Duodenal mucosa (tissue), 2 donors: Measurements from ENCODE around the gene NPHS1.

ENCODE experiments used
- H3K27ac ChIP-seq: one replicate; pipeline ENCODE4 v1.7.0; 2013; ENCODE audit warnings: low read depth, low read length
- H3K27me3 ChIP-seq, 2 donors: one replicate each; pipeline ENCODE4 v1.7.0; 2013; ENCODE audit warnings: low read length in 2 of 2, control low read depth in 1 of 2; ENCODE audit not compliant: insufficient read depth in 2 of 2, control insufficient read depth in 1 of 2
- H3K36me3 ChIP-seq, 2 donors: one replicate each; pipeline ENCODE4 v1.7.0; 2013; ENCODE audit warnings: low read length in 2 of 2, control low read depth in 1 of 2; ENCODE audit not compliant: insufficient read depth in 2 of 2, control insufficient read depth in 1 of 2
- H3K4me1 ChIP-seq, 2 donors: one replicate each; pipeline ENCODE4 v1.7.0; 2013; ENCODE audit warnings: low read length in 2 of 2, control low read depth in 1 of 2; ENCODE audit not compliant: insufficient read depth in 2 of 2, control insufficient read depth in 1 of 2
- H3K4me3 ChIP-seq, 2 donors: one replicate each; pipeline ENCODE4 v1.7.0; 2013; ENCODE audit warnings: low read length in 2 of 2, low read depth in 1 of 2
- H3K9ac ChIP-seq, 2 donors: one replicate each; pipeline ENCODE4 v1.7.0; 2013; ENCODE audit warnings: low read length in 2 of 2, low read depth in 1 of 2
- H3K9me3 ChIP-seq, 2 donors: one replicate each; pipeline ENCODE4 v1.7.0; 2013; ENCODE audit warnings: low read length in 2 of 2, control low read depth in 1 of 2; ENCODE audit not compliant: control insufficient read depth in 1 of 2

Gene NPHS1

DNA sequence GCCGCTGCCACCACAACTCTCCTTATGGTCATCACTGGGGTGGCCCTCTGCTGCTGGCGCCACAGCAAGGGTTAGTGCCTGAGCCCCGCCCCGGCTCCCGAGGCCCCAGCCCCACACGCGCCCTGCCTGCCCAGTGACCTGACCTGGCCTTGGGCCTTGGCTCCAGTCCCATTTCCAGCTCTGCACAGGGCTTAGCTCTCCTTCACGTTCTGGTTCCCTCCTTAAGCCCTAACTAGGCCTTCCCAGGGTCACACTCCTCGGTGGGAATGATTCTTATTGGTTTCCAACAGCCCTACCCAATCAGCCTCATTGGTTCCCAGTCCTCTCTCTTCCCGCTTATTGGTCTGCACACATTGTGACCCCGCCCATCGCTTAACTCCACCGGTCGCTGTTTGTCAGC is 10.2 kb upstream of the NPHS1 start:
- H3K36me3 ChIP-seq, result no peaks in the 10 kb centered on the region
- no peak overlapping the region for H3K27ac ChIP-seq
- peaks cover 21 to 29% of the 10 kb centered on the region in 2 donors for H3K27me3 ChIP-seq

DNA sequence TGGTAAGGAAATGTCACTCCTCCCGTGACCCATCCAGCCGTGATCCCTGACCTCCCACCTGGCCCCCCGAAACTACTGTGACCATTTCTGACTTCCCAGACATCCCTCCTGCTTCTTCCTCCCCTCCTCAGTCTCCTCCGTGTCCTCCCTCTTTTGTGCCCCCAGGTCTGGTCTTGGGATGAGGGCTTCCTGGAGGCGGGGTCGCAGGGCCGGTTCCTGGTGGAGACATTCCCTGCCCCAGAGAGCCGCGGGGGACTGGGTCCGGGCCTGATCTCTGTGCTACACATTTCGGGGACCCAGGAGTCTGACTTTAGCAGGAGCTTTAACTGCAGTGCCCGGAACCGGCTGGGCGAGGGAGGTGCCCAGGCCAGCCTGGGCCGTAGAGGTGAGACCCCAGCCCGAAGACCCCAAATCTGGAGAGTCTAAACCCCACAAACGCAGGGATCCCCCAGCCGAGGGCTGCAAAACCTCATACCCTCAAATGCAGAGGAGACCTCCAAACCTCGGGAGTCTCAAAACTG is 9.4 kb upstream of the NPHS1 start:
- H3K4me3 ChIP-seq, result no peak overlapping the region
- no peaks in the 10 kb centered on the region for H3K4me1 ChIP-seq
- H3K9me3 ChIP-seq, result no peaks in the 10 kb centered on the region
- no peak overlapping the region for H3K9ac ChIP-seq
- no peaks in the 10 kb centered on the region for H3K36me3 ChIP-seq
- H3K27ac ChIP-seq, result no peak overlapping the region
- H3K27me3 ChIP-seq, result peaks cover 25 to 28% of the 10 kb centered on the region in 2 donors

More for the DNA sequence above, 10.2 kb upstream of the NPHS1 start:
- H3K4me3 ChIP-seq, result no peak overlapping the region
- H3K4me1 ChIP-seq, result no peaks in the 10 kb centered on the region
- H3K9me3 ChIP-seq, result no peaks in the 10 kb centered on the region
- no peak overlapping the region for H3K9ac ChIP-seq

DNA sequence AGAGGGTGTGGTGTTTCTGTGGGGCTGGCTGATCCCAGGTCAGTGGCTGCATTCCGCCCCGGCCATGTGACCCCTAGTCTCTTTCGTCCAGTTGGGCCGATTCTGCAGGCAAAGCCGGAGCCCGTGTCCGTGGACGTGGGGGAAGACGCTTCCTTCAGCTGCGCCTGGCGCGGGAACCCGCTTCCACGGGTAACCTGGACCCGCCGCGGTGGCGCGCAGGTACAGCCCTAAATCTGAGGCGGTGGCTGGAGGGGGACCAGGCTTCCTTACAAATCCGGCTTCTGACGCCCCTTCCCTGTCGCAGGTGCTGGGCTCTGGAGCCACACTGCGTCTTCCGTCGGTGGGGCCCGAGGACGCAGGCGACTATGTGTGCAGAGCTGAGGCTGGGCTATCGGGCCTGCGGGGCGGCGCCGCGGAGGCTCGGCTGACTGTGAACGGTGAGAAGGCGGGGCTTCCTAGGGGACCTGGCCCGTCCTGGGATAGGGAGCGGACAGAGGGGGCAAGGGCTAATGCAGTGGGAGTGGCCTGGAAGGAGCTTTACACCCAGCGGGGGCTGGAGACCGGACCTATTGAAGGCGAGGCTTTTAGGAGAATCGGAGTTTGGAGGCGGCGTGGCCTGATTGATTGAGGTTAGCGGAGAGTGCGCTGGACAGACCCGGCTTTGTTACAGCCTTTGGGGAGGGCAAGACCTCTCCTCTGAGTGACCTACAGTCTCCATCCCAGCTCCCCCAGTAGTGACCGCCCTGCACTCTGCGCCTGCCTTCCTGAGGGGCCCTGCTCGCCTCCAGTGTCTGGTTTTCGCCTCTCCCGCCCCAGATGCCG is 8.7 kb upstream of the NPHS1 start:
- peaks cover 0 to 4% of the 10 kb centered on the region in 2 donors for H3K4me1 ChIP-seq
- H3K27ac ChIP-seq, result no peak overlapping the region
- peaks cover 32 to 34% of the 10 kb centered on the region in 2 donors for H3K27me3 ChIP-seq
- H3K9ac ChIP-seq, result no peak overlapping the region
- no peaks in the 10 kb centered on the region for H3K9me3 ChIP-seq
- H3K4me3 ChIP-seq, result no peak overlapping the region
- H3K36me3 ChIP-seq, result no peaks in the 10 kb centered on the region

DNA sequence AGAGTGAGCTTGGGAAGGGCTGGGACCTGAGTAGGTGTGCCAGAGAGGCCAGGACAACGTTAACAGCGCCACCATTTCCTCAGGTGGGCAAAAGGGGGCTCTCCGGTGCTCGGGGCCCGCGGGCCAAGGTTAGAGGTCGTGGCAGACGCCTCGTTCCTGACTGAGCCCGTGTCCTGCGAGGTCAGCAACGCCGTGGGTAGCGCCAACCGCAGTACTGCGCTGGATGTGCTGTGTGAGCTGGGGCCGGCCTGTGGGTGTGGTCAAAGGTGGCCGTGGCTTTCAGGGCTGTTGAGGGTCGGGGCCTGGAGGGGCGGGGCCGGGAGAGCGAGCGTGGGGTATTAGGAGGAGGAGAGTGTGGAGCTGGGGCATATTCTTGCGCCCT is 8.1 kb upstream of the NPHS1 start:
- Histone ChIP-seq H3K9ac (no peak overlapping the region), H3K27ac (no peak overlapping the region), H3K4me1 (peaks cover 0 to 4% of the 10 kb centered on the region in 2 donors), H3K36me3 (no peaks in the 10 kb centered on the region), H3K4me3 (no peak overlapping the region), H3K9me3 (no peaks in the 10 kb centered on the region), H3K27me3 (peaks cover 37 to 38% of the 10 kb centered on the region in 2 donors)

DNA sequence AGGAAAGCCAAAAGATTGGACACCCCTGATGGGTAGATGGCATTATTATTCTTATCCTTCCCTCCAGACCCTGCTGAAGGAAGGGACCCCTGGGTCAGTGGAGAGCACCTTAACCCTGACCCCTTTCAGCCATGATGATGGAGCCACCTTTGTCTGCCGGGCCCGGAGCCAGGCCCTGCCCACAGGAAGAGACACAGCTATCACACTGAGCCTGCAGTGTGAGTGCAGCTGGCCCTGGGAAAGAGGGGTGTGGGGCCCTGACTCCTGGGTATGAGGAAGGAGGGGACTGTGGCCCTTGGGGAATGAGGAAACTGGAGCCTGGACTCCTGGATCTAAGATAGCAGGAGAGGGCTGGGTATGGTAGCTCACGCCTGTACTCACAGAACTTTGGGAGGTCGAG is 7.1 kb upstream of the NPHS1 start:
- H3K9me3 ChIP-seq, result no peaks in the 10 kb centered on the region
- peaks cover 0 to 4% of the 10 kb centered on the region in 2 donors for H3K4me1 ChIP-seq
- H3K27me3 ChIP-seq, result peaks cover 39 to 46% of the 10 kb centered on the region in 2 donors
- no peak overlapping the region for H3K4me3 ChIP-seq
- H3K27ac ChIP-seq, result no peak overlapping the region
- H3K36me3 ChIP-seq, result no peaks in the 10 kb centered on the region
- no peak overlapping the region for H3K9ac ChIP-seq

DNA sequence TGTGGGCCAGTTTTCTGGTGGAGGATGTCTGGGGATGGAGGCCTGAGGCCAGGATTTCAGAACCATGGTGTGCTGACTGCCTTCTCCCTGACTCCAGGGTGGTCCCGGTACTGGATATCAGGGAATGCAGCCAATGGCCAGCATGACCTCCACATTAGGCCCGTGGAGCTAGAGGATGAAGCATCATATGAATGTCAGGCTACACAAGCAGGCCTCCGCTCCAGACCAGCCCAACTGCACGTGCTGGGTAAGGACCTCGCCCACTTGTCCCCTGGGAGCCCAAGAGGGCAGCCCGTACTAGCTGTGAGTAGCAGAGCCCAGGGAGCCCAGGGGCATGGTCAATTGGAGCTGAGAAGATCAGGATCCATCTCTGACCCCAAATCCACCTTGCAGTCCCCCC is 6.0 kb upstream of the NPHS1 start:
- peaks cover 39 to 46% of the 10 kb centered on the region in 2 donors for H3K27me3 ChIP-seq
- H3K4me1 ChIP-seq, result peaks cover 0 to 4% of the 10 kb centered on the region in 2 donors
- no peak overlapping the region for H3K27ac ChIP-seq
- H3K4me3 ChIP-seq, result no peak overlapping the region
- H3K36me3 ChIP-seq, result no peaks in the 10 kb centered on the region
- H3K9ac ChIP-seq, result no peak overlapping the region
- no peaks in the 10 kb centered on the region for H3K9me3 ChIP-seq

DNA sequence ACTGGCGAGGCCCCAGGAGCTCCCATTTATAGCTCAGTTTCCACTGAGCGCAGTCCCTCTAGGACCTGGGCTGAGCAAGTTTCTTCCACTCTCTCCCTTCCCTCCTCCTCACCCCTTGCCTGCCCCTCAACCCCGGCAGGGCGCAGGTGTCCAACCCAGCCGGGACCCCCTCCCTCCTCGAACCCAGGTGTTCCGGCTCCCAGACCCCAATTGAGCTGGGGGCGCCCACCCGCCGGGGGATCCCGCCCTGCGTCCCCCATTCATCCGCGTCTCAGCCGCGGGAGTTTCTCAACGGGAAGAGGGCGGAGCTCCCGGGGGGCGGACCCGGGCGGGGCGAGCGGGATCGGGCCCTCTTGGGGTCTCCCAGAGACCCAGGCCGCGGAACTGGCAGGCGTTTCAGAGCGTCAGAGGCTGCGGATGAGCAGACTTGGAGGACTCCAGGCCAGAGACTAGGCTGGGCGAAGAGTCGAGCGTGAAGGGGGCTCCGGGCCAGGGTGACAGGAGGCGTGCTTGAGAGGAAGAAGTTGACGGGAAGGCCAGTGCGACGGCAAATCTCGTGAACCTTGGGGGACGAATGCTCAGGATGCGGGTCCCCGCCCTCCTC is 4.3 kb upstream of the NPHS1 start, which contains the start of gene KIRREL2:
Gene KIRREL2, plus strand, starts transcription at position 366 of the 604 bp plus-strand sequence. Its CDS starts 209 bp downstream, at position 575.
- no peaks in the 10 kb centered on the region for H3K9me3 ChIP-seq
- H3K27me3 ChIP-seq, result peaks cover 39 to 42% of the 10 kb centered on the region in 2 donors
- H3K4me1 ChIP-seq, result peaks cover 0 to 4% of the 10 kb centered on the region in 2 donors
- peak within 1 kb of the TSS; percentile 56 to 66 for H3K4me3 ChIP-seq
- no peaks in the 10 kb centered on the region for H3K36me3 ChIP-seq
- H3K27ac ChIP-seq, result no peak within 1 kb of the TSS
- peak within 1 kb of the TSS in 1 of 2 donors; percentile 18 for H3K9ac ChIP-seq

DNA sequence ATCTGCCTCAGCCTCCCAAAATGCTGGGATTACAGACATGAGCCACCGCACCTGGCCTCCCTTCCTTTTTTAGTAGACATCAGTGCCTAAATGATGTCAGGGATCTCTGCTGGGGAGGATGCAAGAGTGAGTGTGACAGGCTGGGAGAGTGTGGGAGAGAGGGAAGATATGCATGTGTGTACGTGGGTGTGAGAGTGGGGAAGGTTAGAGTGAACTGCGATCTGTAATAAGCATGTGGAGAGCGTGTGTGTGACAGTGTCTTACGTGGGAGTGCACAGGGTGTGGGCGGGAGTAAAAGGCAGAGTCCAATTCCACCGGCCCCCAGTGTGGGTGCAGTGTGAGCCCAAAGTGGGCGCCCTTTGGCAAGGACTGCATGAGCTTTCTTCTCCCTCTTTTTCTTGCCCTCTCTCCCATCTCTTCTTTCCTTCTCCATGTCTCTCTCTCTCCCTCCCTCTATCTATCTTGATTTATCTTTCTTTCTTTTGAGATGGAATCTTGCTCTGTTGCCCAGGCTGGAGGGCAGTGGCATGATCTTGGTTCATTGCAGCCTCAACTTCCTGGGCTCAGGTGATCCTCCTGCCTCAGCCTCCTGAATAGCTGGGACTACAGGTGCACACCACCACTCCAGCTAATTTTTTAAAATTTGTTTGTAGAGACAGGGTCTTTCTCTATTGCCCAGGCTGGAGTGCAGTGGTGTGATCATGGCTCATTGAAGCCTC is 893 bp upstream of the NPHS1 start:
- H3K27me3 ChIP-seq, result peaks cover 30 to 31% of the 10 kb centered on the region in 2 donors
- no peak overlapping the region for H3K9ac ChIP-seq
- no peaks in the 10 kb centered on the region for H3K9me3 ChIP-seq
- H3K4me1 ChIP-seq, result peaks cover 0 to 4% of the 10 kb centered on the region in 2 donors
- no peaks in the 10 kb centered on the region for H3K36me3 ChIP-seq
- H3K27ac ChIP-seq, result no peak overlapping the region
- no peak overlapping the region for H3K4me3 ChIP-seq

DNA sequence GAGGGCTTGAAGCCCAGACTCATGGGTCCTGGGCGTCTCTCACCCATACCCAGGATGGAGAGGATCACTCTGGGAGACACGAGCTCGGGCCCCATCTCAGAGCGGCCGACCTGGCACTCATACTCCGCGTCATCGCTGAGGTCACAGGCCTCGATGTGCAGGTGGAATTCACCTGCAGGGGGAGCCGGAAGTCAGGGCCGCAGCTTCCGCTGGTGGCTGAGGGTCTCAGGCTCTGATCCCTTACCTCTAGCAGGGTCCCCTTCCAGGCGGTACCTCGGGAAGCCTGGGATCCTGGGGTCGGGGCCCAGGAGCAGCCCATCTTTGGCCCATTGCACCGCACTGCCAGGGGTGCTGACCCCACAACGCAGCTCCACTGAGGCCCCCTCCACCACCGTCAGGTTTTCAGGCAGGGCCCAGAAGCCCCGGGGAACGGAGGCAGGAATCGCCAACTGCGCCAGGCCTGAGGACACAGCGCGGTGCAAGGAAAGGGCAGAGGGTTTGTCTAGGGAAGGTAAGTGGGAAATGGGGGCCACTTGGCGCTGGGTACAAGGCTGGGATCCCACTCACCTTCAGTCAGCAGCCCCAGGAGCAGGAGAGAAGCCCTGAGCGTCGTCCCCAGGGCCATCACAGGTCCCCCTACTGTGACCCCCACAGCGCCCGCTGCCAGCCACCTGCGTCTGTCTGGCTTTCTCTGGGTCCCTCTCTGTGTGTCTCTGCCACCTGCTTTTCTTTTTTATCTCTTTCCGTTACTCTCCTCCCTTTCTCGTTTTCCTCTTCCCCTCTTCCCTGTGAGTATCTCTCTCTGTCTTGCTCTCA is 883 bp downstream of the NPHS1 start:
- Histone ChIP-seq H3K9me3 (no peaks in the 10 kb centered on the region), H3K4me1 (peaks cover 2 to 3% of the 10 kb centered on the region in 2 donors), H3K4me3 (no peak overlapping the region), H3K9ac (no peak overlapping the region), H3K27me3 (peaks cover 22 to 32% of the 10 kb centered on the region in 2 donors), H3K36me3 (no peaks in the 10 kb centered on the region), H3K27ac (no peak overlapping the region)
